C4-2B (cell line): ENCODE results near the gene ACP2.
"Not testable (repeated sequence)": the region's sequence is repeated elsewhere in the genome, so short reads cannot be mapped to it uniquely, and the experiment has no call there.

Experiments used
- H3K27ac ChIP-seq: fragments of 450-650 bp; 2 replicates; pipeline ENCODE4 v1.5.1; 2017
- CTCF ChIP-seq: fragments of 450-650 bp; conservative IDR thresholded peaks from 2 replicates; pipeline ENCODE4 v1.5.1; 2017; ENCODE audit warnings: mild to moderate bottlenecking
- ZFX ChIP-seq: fragments of 450-650 bp; IDR thresholded peaks from 2 replicates; pipeline ENCODE4 v1.6.1; 2017

Gene ACP2

GRCh38 chr11:47192111-47192510, 56.5 kb downstream of the ACP2 start:
- no peak for TF ChIP-seq ZFX
- TF ChIP-seq CTCF, result no peak
- no peak overlapping the region for H3K27ac ChIP-seq

GRCh38 chr11:47191137-47191536, 57.5 kb downstream of the ACP2 start:
- H3K27ac ChIP-seq, result not testable (repeated sequence)
